ENCODE measurements around the gene ZNF770. TPM values are rescaled to one million over a fixed set of nuclear protein-coding genes. Genes with fewer than 3 reads are reported as not detected.

Gene ZNF770
- total and polyA plus RNA-seq, 2 of the 4 experiments (the other 2 are of a cell fraction) = 9.4 to 26.5 TPM

DNA sequence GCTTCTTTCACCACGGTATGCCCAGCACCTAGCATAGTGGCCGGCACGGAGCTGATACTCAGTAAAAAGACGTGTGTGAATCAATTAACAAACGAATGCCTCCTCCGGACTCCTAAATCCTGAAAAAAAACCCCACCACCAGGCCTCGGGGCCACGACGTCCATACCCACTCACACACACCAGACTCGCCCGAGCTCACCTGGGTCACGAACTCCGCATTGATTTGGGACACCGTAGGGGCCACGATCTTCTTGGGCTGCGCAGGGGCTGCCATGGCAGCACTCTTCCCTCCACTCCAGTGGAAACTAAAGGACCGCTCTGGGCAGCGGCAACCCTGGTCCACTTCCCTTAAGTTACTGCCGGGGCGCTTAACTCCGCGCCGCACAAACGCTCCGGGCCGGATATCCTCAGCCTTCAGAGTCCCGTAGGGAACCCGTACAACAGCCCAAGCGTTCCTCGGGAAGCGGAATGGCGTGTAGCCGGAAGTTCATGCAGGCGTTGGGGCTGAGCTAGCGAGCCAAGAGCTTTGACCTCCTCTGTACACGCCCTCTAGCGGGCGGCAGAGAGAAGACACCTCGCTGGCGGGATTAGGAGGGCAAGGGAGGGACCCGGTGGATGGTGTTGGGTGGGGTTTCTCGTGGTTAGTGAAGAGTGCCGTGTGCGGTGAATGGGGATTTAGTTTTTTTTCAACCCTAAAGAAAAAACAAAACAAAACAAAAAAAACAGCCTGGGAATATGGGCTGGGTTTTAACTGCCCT, 18.6 kb downstream of the ZNF770 start, which contains the start of gene AQR:
TSS of gene AQR (minus strand) at position 403 of the 758 bp plus-strand sequence. CDS start at position 274, 129 bp downstream.
- no peaks in the 10 kb centered on the region for H3K36me3 ChIP-seq (ENCODE audit: control insufficient read depth, insufficient read depth, low read length)
- peak within 1 kb of the TSS; percentile 83 for H3K27ac ChIP-seq (ENCODE audit: insufficient read depth, low read length)
- peak within 1 kb of the TSS; percentile 96 for H3K9ac ChIP-seq (ENCODE audit: low read depth, low read length)
- H3K23ac ChIP-seq (ENCODE audit: low read depth, low read length) = peak within 1 kb of the TSS; percentile 55; the same call in 1 of the 2 replicates
- H2AFZ ChIP-seq (replicated peaks; ENCODE audit: low read length, poor library complexity) = peak within 1 kb of the TSS; percentile 96
- no peaks in the 10 kb centered on the region for H3K9me3 ChIP-seq (ENCODE audit: control insufficient read depth, insufficient read depth, low read length)
- H3K9me1 ChIP-seq (ENCODE audit: insufficient read depth, low read length) = no peaks in the 10 kb centered on the region
- DNase-seq (peak; percentile 98), ATAC-seq (ENCODE audit: low read depth) (peak; percentile 99)
- H3K4me3 ChIP-seq (ENCODE audit: insufficient read depth, low read depth, low read length) = peak within 1 kb of the TSS; percentile 80
- no peaks in the 10 kb centered on the region; the same call in 1 of the 2 replicates for H3K4me1 ChIP-seq (ENCODE audit: control insufficient read depth, insufficient read depth, low read length)
- H3K27me3 ChIP-seq (ENCODE audit: control insufficient read depth, insufficient read depth, low read length) = no peaks in the 10 kb centered on the region
- no peak within 1 kb of the TSS for H2BK20ac ChIP-seq (ENCODE audit: low read depth, low read length)
- peak within 1 kb of the TSS; percentile 73 for H3K4ac ChIP-seq (ENCODE audit: low read depth, low read length)
- H2BK15ac ChIP-seq (ENCODE audit: low read depth, low read length) = no peak within 1 kb of the TSS
- in situ Hi-C loops (cut with MboI; ENCODE audit: low sequenced_read_pairs) = no loop called here
- 0% methylated on average over 18 of the region's 44 CpGs; no CpG with 5 or more reads in 1 of the 2 experiments for WGBS, 2 experiments (ENCODE audit: extremely low coverage in 2 of 2, insufficient read length in 1 of 2)
- peak within 1 kb of the TSS; percentile 60; the same call in 1 of the 2 replicates for H3K56ac ChIP-seq (ENCODE audit: extremely low read depth, insufficient read depth, low read length)
- H3K18ac ChIP-seq (ENCODE audit: low read depth, low read length) = no peak within 1 kb of the TSS
- CTCF ChIA-PET = interaction anchor here (0.8 to 1.6 kb wide), 3 partner anchors 10 to 19 kb away, joined by 3 to 5 read pairs (median 4); partner anchors contain the start of gene ZNF770
- H4K5ac ChIP-seq (ENCODE audit: low read depth, low read length) = peak within 1 kb of the TSS; percentile 66
- intact Hi-C loops (cut with micrococcal nuclease) = no loop called here
- peak within 1 kb of the TSS; percentile 26 for H2BK5ac ChIP-seq (ENCODE audit: low read depth, low read length, poor library complexity, severe bottlenecking)
- dilution Hi-C loops (cut with HindIII; ENCODE audit: low sequenced_read_pairs, unreplicated experiment) = no loop called here
- H3K79me1 ChIP-seq (ENCODE audit: low read depth in 1 of 2, low read length in 2 of 2) = peaks cover 3 to 24% of the 10 kb centered on the region in 2 experiments
- POLR2A ChIA-PET (ENCODE audit: unreplicated experiment) = interaction anchor here (0.7 to 1.9 kb wide), 3 partner anchors 15 to 348 kb away, joined by 4 to 7 read pairs (median 6); partner anchors contain the start of gene ZNF770
- peak within 1 kb of the TSS; percentile 87 for H3K4me2 ChIP-seq (ENCODE audit: low read depth, low read length)
- peak within 1 kb of the TSS; percentile 3; the same call in 1 of the 2 replicates for H2BK120ac ChIP-seq (ENCODE audit: low read depth, low read length)
- H3K14ac ChIP-seq (replicated peaks; ENCODE audit: low read depth, low read length) = peak within 1 kb of the TSS; percentile 75
- H4K91ac ChIP-seq (ENCODE audit: insufficient read depth, low read depth, low read length) = peak within 1 kb of the TSS; percentile 70; the same call in 1 of the 2 replicates
- H4K8ac ChIP-seq (ENCODE audit: low read depth in 2 of 2, low read length in 2 of 2) = peak within 1 kb of the TSS; percentile 78 to 92
- TSS peak; percentile 53 for BruUV-seq (replicated peaks)
- H2AK5ac ChIP-seq (ENCODE audit: low read depth, low read length) = 0 out of 2 replicates have a peak within 1 kb of the TSS, but pooled peaks have one; percentile 25
- peak within 1 kb of the TSS; percentile 29 for H2AK9ac ChIP-seq (replicated peaks; ENCODE audit: low read depth, low read length, poor library complexity)
- H4K20me1 ChIP-seq (ENCODE audit: insufficient read depth, low read length) = 0 out of 2 replicates have a peak, but pooled peaks cover 4% of the 10 kb centered on the region
- no peak for TF ChIP-seq CEBPB (IDR thresholded peaks at IDR 0.05; ENCODE audit: low read depth, low read length)
- peak; percentile 60 for TF ChIP-seq SMC3 (IDR thresholded peaks at IDR 0.05; ENCODE audit: low read depth, low read length)
- no peak for TF ChIP-seq FOS (IDR thresholded peaks at IDR 0.05; ENCODE audit: low read depth, low read length)
- peak; percentile 81 for TF ChIP-seq MXI1 (IDR thresholded peaks at IDR 0.05; ENCODE audit: borderline replicate concordance, low read depth, low read length)
- TF ChIP-seq RCOR1 (IDR thresholded peaks at IDR 0.05; ENCODE audit: insufficient replicate concordance, low read length) = no peak
- TF ChIP-seq RFX5 (IDR thresholded peaks at IDR 0.05; ENCODE audit: low read depth, low read length) = no peak
- 0 out of 2 replicates have a peak, but pooled peaks have one; percentile 5 for TF ChIP-seq NFE2L2 (IDR thresholded peaks at IDR 0.05; ENCODE audit: low read depth, low read length)
- TF ChIP-seq BHLHE40 (IDR thresholded peaks at IDR 0.05; ENCODE audit: low read depth, low read length) = no peak
- TF ChIP-seq CTCF (conservative IDR thresholded peaks at IDR 0.05; ENCODE audit: low read depth, low read length) = peak; percentile 90
- TF ChIP-seq USF2 (IDR thresholded peaks at IDR 0.05; ENCODE audit: low read depth, low read length) = no peak
- peak; percentile 89 for TF ChIP-seq POLR2A (IDR thresholded peaks at IDR 0.05; ENCODE audit: low read depth, low read length)
- peak; percentile 45 for TF ChIP-seq RAD21 (IDR thresholded peaks at IDR 0.05; ENCODE audit: low read length)
- peak; percentile 87 for TF ChIP-seq MAZ (IDR thresholded peaks at IDR 0.05; ENCODE audit: borderline replicate concordance, low read depth, low read length)
- no peak; the same call in 1 of the 2 replicates for TF ChIP-seq CHD1 (IDR thresholded peaks at IDR 0.05; ENCODE audit: low read depth, low read length)
- TF ChIP-seq MAFK (IDR thresholded peaks at IDR 0.05; ENCODE audit: low read depth, low read length) = 0 out of 2 replicates have a peak, but pooled peaks have one; percentile 11
